OCI-LY7 (cell line): Measurements from ENCODE around the gene HLX. TPM values are rescaled to one million over a fixed set of nuclear protein-coding genes. Genes with fewer than 3 reads are reported as not detected.

ENCODE experiments used
- BruUV-seq: library from RNA; stranded (reverse); fragments of 400-500 nt; replicated peaks from 2 replicates; lab custom pipeline; 2021; lab: Mats Ljungman, UMichigan
- CTCF ChIA-PET: fragments of 300-600 bp; sonication (Branson Sonifier 250); formaldehyde crosslinking; loops from one replicate; lab custom pipeline; 2022; ENCODE audit warnings: antibody characterized with exemption; ENCODE audit not compliant: unreplicated experiment; lab: Charles Lee
- POLR2A ChIA-PET: fragments of 300-600 bp; sonication (Branson Sonifier 250); formaldehyde crosslinking; loops from one replicate; lab custom pipeline; 2022; ENCODE audit warnings: antibody characterized with exemption; lab: Charles Lee
- DNase-seq: peaks from one replicate; pipeline ENCODE4 v3.0.0-alpha.2; 2015; ENCODE audit warnings: low spot score
- H2AFZ ChIP-seq: fragments of 200-600 bp; sonication (generic), shearing (Covaris generic); 2 replicates; pipeline ENCODE4 v1.6.1; 2014; ENCODE audit warnings: mild to moderate bottlenecking, antibody characterized with exemption, low read length, moderate library complexity
- H3K27ac ChIP-seq: fragments of 200-600 bp; sonication (generic); 2 replicates; pipeline ENCODE4 v1.5.1; 2014; ENCODE audit warnings: mixed run types, low read depth, mild to moderate bottlenecking, moderate library complexity, low read length, inconsistent platforms; ENCODE audit not compliant: poor library complexity, severe bottlenecking
- H3K36me3 ChIP-seq: fragments of 200-600 bp; sonication (generic); 2 replicates; pipeline ENCODE4 v1.6.1; 2014; ENCODE audit warnings: mild to moderate bottlenecking, antibody characterized with exemption, low read length, moderate library complexity, mixed read lengths; ENCODE audit not compliant: insufficient read depth
- H3K4me1 ChIP-seq: fragments of 200-600 bp; sonication (generic); 2 replicates; pipeline ENCODE4 v1.5.1; 2014; ENCODE audit warnings: mild to moderate bottlenecking, low read length; ENCODE audit not compliant: insufficient read depth, poor library complexity, severe bottlenecking
- H3K4me2 ChIP-seq: fragments of 200-600 bp; sonication (generic); 2 replicates; pipeline ENCODE4 v1.6.1; 2014; ENCODE audit warnings: mild to moderate bottlenecking, low read length
- H3K4me3 ChIP-seq: fragments of 200-600 bp; sonication (generic); 2 replicates; pipeline ENCODE4 v1.5.1; 2014; ENCODE audit warnings: mild to moderate bottlenecking, low read depth, low read length; ENCODE audit not compliant: poor library complexity, severe bottlenecking
- H3K79me2 ChIP-seq: fragments of 200-600 bp; sonication (generic); 2 replicates; pipeline ENCODE4 v1.6.1; 2016; ENCODE audit warnings: low read depth, mild to moderate bottlenecking, low read length, moderate library complexity, mixed read lengths; ENCODE audit not compliant: insufficient read depth
- H3K9me2 ChIP-seq: fragments of 200-600 bp; sonication (generic); 2 replicates; pipeline ENCODE4 v1.6.1; 2016; ENCODE audit warnings: mild to moderate bottlenecking, low read length, mixed read lengths; ENCODE audit not compliant: insufficient read depth
- H3K9me3 ChIP-seq: fragments of 200-600 bp; sonication (generic); 2 replicates; pipeline ENCODE4 v1.6.1; 2014; ENCODE audit warnings: mild to moderate bottlenecking, mixed run types, low read length, mixed read lengths
- H4K20me1 ChIP-seq: fragments of 200-600 bp; sonication (generic); 2 replicates; pipeline ENCODE4 v1.6.1; 2014; ENCODE audit warnings: mild to moderate bottlenecking, antibody characterized with exemption, low read length, moderate library complexity, mixed read lengths; ENCODE audit not compliant: insufficient read depth
- EZH2phosphoT487 ChIP-seq: fragments of 200-600 bp; sonication (generic); IDR thresholded peaks from 2 replicates; pipeline ENCODE4 v1.6.1; 2018; ENCODE audit warnings: low read depth, borderline replicate concordance, mild to moderate bottlenecking, mixed run types, antibody characterized with exemption, low read length, moderate library complexity, mixed read lengths
- intact Hi-C: fragments of 100-400 bp; cut with micrococcal nuclease; formaldehyde crosslinking; loops from one replicate; pipeline ENCODE4 v1.10.0; 2022; ENCODE audit not compliant: unreplicated experiment
- total RNA-seq, 2 experiments: library from RNA; depleted of rRNA in 1 of 2; stranded (reverse); fragments of >200 nt in 1 of 2; shearing (Covaris generic) in 1 of 2; gene quantifications; 2 replicates each; pipeline ENCODE4 v1.2.3, GENCODE V29; 2014 to 2022
- TF ChIP-seq, protein P1 (sequence below): fragments of 200-600 bp; sonication (generic); conservative IDR thresholded peaks from 2 replicates; pipeline ENCODE4 v1.5.1; 2014; ENCODE audit warnings: mild to moderate bottlenecking, antibody characterized with exemption, low read length, moderate library complexity, mixed read lengths

Gene HLX
- total RNA-seq, 2 experiments from 2014 or later, result not detected

DNA sequence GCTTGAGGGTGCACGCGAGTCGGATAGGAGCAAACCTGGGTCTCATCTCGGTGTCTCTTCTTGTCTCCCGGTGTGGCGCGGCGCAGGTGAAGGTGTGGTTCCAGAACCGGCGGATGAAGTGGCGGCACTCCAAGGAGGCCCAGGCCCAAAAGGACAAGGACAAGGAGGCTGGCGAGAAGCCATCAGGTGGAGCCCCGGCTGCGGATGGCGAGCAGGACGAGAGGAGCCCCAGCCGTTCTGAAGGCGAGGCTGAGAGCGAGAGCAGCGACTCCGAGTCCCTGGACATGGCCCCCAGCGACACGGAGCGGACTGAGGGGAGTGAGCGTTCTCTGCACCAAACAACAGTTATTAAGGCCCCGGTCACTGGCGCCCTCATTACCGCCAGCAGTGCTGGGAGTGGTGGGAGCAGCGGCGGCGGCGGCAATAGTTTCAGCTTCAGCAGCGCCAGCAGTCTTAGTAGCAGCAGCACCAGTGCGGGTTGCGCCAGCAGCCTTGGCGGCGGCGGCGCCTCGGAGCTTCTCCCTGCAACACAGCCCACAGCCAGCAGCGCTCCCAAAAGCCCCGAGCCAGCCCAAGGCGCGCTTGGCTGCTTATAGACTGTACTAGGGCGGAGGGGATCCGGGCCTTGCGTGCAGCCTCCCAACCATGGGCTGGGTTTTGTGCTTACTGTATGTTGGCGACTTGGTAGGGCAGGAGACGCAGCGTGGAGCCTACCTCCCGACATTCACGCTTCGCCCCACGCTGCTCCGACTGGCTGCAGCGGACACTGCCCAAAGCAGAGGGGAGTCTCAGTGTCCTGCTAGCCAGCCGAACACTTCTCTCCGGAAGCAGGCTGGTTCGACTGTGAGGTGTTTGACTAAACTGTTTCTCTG, 5.1 kb downstream of the HLX start:
- Histone ChIP-seq H3K79me2 (no peaks in the 10 kb centered on the region), H3K4me1 (no peaks in the 10 kb centered on the region), H3K4me2 (no peak overlapping the region), H4K20me1 (no peaks in the 10 kb centered on the region), H3K9me3 (no peaks in the 10 kb centered on the region), H3K36me3 (no peaks in the 10 kb centered on the region), H2AFZ (no peak overlapping the region), H3K9me2 (no peaks in the 10 kb centered on the region), H3K4me3 (no peak overlapping the region), H3K27ac (no peak overlapping the region)
- no TSS peak for BruUV-seq
- TF ChIP-seq, protein P1, sequence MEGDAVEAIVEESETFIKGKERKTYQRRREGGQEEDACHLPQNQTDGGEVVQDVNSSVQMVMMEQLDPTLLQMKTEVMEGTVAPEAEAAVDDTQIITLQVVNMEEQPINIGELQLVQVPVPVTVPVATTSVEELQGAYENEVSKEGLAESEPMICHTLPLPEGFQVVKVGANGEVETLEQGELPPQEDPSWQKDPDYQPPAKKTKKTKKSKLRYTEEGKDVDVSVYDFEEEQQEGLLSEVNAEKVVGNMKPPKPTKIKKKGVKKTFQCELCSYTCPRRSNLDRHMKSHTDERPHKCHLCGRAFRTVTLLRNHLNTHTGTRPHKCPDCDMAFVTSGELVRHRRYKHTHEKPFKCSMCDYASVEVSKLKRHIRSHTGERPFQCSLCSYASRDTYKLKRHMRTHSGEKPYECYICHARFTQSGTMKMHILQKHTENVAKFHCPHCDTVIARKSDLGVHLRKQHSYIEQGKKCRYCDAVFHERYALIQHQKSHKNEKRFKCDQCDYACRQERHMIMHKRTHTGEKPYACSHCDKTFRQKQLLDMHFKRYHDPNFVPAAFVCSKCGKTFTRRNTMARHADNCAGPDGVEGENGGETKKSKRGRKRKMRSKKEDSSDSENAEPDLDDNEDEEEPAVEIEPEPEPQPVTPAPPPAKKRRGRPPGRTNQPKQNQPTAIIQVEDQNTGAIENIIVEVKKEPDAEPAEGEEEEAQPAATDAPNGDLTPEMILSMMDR, result no peak
- TF ChIP-seq EZH2phosphoT487, result no peak
- CTCF ChIA-PET, result no interaction called here
- no peak for DNase-seq
- intact Hi-C loops, result no loop called here
- POLR2A ChIA-PET, result no interaction called here

DNA sequence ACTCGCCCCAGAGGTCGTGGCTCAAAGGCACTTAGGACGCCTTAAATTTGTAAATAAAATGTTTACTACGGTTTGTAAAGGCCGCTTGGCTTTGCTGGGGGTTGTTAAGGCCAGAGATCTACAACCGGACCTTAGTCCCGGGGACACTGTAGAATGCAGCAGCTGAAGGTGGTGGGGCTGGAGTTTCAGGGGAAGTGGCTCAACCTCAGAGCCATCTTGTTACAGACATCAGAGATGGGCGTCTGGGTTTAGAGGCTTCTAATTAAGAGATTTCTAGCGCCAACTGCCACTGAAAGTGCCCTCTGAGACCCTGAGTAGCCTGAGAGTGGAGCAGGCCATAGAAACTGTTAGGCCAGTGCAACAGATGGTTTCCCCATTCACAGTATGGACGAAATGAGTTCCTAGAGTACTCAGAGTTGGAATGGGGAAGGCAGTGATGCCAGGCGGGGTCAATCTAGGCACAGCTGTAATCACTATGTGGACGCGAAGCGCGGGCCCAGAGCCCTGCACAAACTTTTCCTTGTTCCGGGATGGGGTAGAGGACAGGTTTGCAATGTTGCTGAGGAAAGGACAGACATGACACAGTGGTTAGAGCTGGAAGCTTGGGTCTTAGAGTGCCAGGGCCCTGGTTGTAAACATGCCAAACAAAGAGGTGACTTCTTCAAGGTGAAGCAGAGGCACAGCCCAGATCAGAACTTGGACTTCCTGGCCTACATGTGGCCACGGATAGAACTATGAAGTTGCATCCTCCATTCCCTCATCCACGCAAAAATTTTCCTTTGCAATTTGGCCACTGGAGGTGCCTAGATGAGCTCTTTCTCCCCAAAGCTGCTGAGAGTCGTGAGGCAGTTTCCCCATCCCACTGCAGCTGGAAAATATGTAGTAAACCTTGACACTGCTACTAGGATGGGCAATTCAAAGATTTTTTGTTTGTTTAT, 6.0 kb downstream of the HLX start:
- no TSS peak for BruUV-seq
- ChIA-PET CTCF (no interaction called here), POLR2A (no interaction called here)

More for the DNA sequence above, 6.0 kb downstream of the HLX start:
- Histone ChIP-seq H3K79me2 (no peaks in the 10 kb centered on the region), H3K4me1 (no peaks in the 10 kb centered on the region), H4K20me1 (no peaks in the 10 kb centered on the region), H3K4me2 (no peak overlapping the region), H3K9me2 (no peaks in the 10 kb centered on the region), H2AFZ (no peak overlapping the region), H3K27ac (no peak overlapping the region), H3K36me3 (no peaks in the 10 kb centered on the region), H3K9me3 (no peaks in the 10 kb centered on the region), H3K4me3 (no peak overlapping the region)
- intact Hi-C loops, result no loop called here
- no peak for DNase-seq
- TF ChIP-seq, protein P1, result no peak
- no peak for TF ChIP-seq EZH2phosphoT487
